HL-60 (cell line): ENCODE results near the gene IP6K1.
A peak's percentile ranks its signal among the peaks of the same experiment; 100 is the strongest.

ENCODE experiments used
- GABPA ChIP-seq: IDR thresholded peaks from 2 replicates; pipeline ENCODE4 v1.6.1; 2012; ENCODE audit warnings: low read depth
- POLR2AphosphoS5 ChIP-seq: IDR thresholded peaks from 2 replicates; pipeline ENCODE4 v1.6.1; 2012; ENCODE audit warnings: low read depth
- TF ChIP-seq, protein P1 (sequence below): IDR thresholded peaks from one replicate; pipeline ENCODE4 v1.5.1; 2011; ENCODE audit warnings: low read length, control low read depth, inconsistent platforms; ENCODE audit not compliant: insufficient read depth
- TF ChIP-seq, protein P2 (sequence below): IDR thresholded peaks from 2 replicates; pipeline ENCODE4 v1.6.1; 2012; ENCODE audit warnings: low read depth; ENCODE audit not compliant: insufficient replicate concordance

DNA sequence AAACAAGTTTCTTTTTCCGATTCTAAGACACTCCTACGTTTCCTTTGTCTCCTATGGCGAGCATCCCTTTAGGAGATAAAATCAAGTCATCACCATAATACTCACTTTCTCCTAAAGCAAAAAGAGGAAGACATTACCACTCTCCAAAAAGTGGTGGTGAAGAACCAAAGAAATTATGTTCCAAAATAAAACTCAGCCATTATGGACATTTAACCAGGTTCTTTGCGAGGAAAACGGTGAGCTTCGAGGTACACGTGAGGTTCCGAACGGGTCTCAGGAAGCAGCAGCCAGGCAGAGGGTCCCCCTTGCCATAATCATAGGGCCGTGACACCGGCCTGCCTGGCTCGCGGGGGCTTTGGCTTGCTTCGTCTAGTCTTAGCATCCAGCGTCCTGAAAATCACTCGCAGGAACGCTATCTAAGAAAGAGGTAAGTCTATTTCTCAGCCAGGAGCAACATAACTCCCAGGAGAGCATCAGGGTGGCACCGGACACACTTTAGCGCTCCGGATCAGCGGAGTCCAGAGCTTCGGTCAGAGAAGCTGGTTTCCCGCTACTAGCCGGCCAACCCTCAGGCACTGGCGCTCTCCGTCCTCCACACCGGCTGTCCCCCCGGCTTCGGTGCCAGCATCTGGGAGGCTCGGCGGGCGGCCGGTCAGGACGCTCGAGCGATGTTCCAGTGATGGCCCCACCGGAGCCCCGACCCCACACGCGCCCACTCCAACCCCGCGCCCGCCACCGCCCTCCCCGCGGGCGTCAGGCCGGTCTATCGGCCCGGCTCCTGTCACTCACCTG lies 581 bp downstream of the IP6K1 start:
- TF ChIP-seq, protein P1, sequence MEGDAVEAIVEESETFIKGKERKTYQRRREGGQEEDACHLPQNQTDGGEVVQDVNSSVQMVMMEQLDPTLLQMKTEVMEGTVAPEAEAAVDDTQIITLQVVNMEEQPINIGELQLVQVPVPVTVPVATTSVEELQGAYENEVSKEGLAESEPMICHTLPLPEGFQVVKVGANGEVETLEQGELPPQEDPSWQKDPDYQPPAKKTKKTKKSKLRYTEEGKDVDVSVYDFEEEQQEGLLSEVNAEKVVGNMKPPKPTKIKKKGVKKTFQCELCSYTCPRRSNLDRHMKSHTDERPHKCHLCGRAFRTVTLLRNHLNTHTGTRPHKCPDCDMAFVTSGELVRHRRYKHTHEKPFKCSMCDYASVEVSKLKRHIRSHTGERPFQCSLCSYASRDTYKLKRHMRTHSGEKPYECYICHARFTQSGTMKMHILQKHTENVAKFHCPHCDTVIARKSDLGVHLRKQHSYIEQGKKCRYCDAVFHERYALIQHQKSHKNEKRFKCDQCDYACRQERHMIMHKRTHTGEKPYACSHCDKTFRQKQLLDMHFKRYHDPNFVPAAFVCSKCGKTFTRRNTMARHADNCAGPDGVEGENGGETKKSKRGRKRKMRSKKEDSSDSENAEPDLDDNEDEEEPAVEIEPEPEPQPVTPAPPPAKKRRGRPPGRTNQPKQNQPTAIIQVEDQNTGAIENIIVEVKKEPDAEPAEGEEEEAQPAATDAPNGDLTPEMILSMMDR = no peak
- TF ChIP-seq POLR2AphosphoS5 (no peak), GABPA (no peak)
- TF ChIP-seq, protein P2, sequence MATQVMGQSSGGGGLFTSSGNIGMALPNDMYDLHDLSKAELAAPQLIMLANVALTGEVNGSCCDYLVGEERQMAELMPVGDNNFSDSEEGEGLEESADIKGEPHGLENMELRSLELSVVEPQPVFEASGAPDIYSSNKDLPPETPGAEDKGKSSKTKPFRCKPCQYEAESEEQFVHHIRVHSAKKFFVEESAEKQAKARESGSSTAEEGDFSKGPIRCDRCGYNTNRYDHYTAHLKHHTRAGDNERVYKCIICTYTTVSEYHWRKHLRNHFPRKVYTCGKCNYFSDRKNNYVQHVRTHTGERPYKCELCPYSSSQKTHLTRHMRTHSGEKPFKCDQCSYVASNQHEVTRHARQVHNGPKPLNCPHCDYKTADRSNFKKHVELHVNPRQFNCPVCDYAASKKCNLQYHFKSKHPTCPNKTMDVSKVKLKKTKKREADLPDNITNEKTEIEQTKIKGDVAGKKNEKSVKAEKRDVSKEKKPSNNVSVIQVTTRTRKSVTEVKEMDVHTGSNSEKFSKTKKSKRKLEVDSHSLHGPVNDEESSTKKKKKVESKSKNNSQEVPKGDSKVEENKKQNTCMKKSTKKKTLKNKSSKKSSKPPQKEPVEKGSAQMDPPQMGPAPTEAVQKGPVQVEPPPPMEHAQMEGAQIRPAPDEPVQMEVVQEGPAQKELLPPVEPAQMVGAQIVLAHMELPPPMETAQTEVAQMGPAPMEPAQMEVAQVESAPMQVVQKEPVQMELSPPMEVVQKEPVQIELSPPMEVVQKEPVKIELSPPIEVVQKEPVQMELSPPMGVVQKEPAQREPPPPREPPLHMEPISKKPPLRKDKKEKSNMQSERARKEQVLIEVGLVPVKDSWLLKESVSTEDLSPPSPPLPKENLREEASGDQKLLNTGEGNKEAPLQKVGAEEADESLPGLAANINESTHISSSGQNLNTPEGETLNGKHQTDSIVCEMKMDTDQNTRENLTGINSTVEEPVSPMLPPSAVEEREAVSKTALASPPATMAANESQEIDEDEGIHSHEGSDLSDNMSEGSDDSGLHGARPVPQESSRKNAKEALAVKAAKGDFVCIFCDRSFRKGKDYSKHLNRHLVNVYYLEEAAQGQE = peak; percentile 81
